ENCODE measurements around the gene CPSF7.

DNA sequence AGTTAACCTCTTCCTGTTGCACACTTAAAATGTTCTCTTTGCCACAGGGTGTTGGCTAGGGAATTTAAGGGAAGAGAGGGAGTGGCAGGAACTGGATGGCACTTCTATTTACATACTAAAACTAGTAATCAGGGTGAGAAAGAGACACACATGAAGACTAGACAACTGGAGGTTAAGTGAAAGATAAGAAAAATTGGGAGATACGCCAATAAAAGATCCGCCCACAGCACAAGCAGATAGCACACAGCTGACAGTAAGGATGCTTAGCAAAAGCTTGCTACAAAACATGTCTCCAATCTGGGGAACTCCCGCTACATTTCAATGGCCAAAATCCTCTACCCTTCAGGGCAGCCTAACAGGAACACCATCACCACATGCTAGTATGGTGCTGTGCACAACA is 12.8 kb downstream of the CPSF7 start:
- TF ChIP-seq CTCF (IDR thresholded peaks at IDR 0.05), result no peak
- TF ChIP-seq SIN3A (IDR thresholded peaks at IDR 0.05; ENCODE audit: borderline replicate concordance, insufficient read depth, low read depth, low read length), result no peak
- TF ChIP-seq, protein P1, sequence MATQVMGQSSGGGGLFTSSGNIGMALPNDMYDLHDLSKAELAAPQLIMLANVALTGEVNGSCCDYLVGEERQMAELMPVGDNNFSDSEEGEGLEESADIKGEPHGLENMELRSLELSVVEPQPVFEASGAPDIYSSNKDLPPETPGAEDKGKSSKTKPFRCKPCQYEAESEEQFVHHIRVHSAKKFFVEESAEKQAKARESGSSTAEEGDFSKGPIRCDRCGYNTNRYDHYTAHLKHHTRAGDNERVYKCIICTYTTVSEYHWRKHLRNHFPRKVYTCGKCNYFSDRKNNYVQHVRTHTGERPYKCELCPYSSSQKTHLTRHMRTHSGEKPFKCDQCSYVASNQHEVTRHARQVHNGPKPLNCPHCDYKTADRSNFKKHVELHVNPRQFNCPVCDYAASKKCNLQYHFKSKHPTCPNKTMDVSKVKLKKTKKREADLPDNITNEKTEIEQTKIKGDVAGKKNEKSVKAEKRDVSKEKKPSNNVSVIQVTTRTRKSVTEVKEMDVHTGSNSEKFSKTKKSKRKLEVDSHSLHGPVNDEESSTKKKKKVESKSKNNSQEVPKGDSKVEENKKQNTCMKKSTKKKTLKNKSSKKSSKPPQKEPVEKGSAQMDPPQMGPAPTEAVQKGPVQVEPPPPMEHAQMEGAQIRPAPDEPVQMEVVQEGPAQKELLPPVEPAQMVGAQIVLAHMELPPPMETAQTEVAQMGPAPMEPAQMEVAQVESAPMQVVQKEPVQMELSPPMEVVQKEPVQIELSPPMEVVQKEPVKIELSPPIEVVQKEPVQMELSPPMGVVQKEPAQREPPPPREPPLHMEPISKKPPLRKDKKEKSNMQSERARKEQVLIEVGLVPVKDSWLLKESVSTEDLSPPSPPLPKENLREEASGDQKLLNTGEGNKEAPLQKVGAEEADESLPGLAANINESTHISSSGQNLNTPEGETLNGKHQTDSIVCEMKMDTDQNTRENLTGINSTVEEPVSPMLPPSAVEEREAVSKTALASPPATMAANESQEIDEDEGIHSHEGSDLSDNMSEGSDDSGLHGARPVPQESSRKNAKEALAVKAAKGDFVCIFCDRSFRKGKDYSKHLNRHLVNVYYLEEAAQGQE (IDR thresholded peaks at IDR 0.05; ENCODE audit: insufficient read depth in 1 of 2, low read depth in 2 of 2, low read length in 1 of 2), result no peak
